Measurements from ENCODE around the gene LIN52.

- TF ChIP-seq CTCF (conservative IDR thresholded peaks at IDR 0.05; ENCODE audit: low read depth, low read length) (no peak), EZH2 (IDR thresholded peaks at IDR 0.05; ENCODE audit: borderline replicate concordance, low read depth, low read length, poor library complexity, severe bottlenecking) (no peak)
These were observed 106.3 kb downstream of the LIN52 start for GRCh38 chr14:74190927-74191575.

Data from A673 (cell line).